H9 (cell line): Measurements from ENCODE around the gene SLC49A4. TPM values are rescaled to one million over a fixed set of nuclear protein-coding genes. Genes with fewer than 3 reads are reported as not detected.

Experiments used
- DNase-seq: peaks from one replicate; pipeline ENCODE4 v3.0.0-alpha.2; 2017
- H2AFZ ChIP-seq: one replicate; pipeline ENCODE4 v1.6.1; 2013; ENCODE audit warnings: mild to moderate bottlenecking, low read length, control low read depth, moderate library complexity
- H2AK5ac ChIP-seq: 2 replicates; pipeline ENCODE4 v1.6.1; 2013; ENCODE audit warnings: low read length, control low read depth, mixed read lengths; ENCODE audit not compliant: insufficient read length
- H2BK120ac ChIP-seq: one replicate; pipeline ENCODE4 v1.6.1; 2013; ENCODE audit warnings: low read depth, mild to moderate bottlenecking, low read length, control low read depth, inconsistent platforms; ENCODE audit not compliant: poor library complexity, severe bottlenecking
- H2BK12ac ChIP-seq: 2 replicates; pipeline ENCODE4 v1.6.1; 2013; ENCODE audit warnings: low read length, control low read depth, mixed read lengths, low read depth; ENCODE audit not compliant: insufficient read length
- H2BK15ac ChIP-seq: 2 replicates; pipeline ENCODE4 v1.6.1; 2013; ENCODE audit warnings: low read depth, low read length, control low read depth
- H2BK20ac ChIP-seq: one replicate; pipeline ENCODE4 v1.6.1; 2013; ENCODE audit warnings: low read depth, mild to moderate bottlenecking, low read length, control low read depth, inconsistent platforms; ENCODE audit not compliant: poor library complexity, severe bottlenecking
- H2BK5ac ChIP-seq: 2 replicates; pipeline ENCODE4 v1.6.1; 2013; ENCODE audit warnings: low read length, control low read depth, mixed read lengths; ENCODE audit not compliant: insufficient read length
- H3K14ac ChIP-seq: 2 replicates; pipeline ENCODE4 v1.6.1; 2013; ENCODE audit warnings: low read length, control low read depth; ENCODE audit not compliant: insufficient read depth
- H3K18ac ChIP-seq: 2 replicates; pipeline ENCODE4 v1.6.1; 2013; ENCODE audit warnings: low read depth, mild to moderate bottlenecking, mixed read lengths, low read length, control low read depth; ENCODE audit not compliant: insufficient read length
- H3K23ac ChIP-seq: 2 replicates; pipeline ENCODE4 v1.6.1; 2013; ENCODE audit warnings: low read length, control low read depth, mixed read lengths, low read depth; ENCODE audit not compliant: insufficient read length
- H3K23me2 ChIP-seq: 2 replicates; pipeline ENCODE4 v1.6.1; 2013; ENCODE audit warnings: low read depth, mild to moderate bottlenecking, mixed read lengths, low read length, control low read depth; ENCODE audit not compliant: insufficient read length, poor library complexity, severe bottlenecking
- H3K27ac ChIP-seq: 2 replicates; pipeline ENCODE4 v1.5.1; 2013; ENCODE audit warnings: low read length, control low read depth, mixed read lengths, low read depth; ENCODE audit not compliant: insufficient read length
- H3K27me3 ChIP-seq: 2 replicates; pipeline ENCODE4 v1.6.1; 2013; ENCODE audit warnings: low read length, control low read depth, inconsistent platforms; ENCODE audit not compliant: insufficient read depth
- H3K4ac ChIP-seq: 2 replicates; pipeline ENCODE4 v1.6.1; 2013; ENCODE audit warnings: low read depth, mild to moderate bottlenecking, control low read depth, inconsistent platforms, low read length, moderate library complexity
- H3K4me1 ChIP-seq: 2 replicates; pipeline ENCODE4 v1.6.1; 2013; ENCODE audit warnings: low read length, control low read depth, inconsistent platforms; ENCODE audit not compliant: insufficient read depth
- H3K4me2 ChIP-seq: 2 replicates; pipeline ENCODE4 v1.6.1; 2013; ENCODE audit warnings: low read length, control low read depth, mixed read lengths; ENCODE audit not compliant: insufficient read length, insufficient read depth
- H3K56ac ChIP-seq: 2 replicates; pipeline ENCODE4 v1.6.1; 2013; ENCODE audit warnings: low read depth, mild to moderate bottlenecking, mixed read lengths, low read length, control low read depth; ENCODE audit not compliant: insufficient read length
- H3K79me1 ChIP-seq: 2 replicates; pipeline ENCODE4 v1.6.1; 2013; ENCODE audit warnings: low read depth, mild to moderate bottlenecking, moderate library complexity, low read length, control low read depth, inconsistent platforms; ENCODE audit not compliant: insufficient read depth, poor library complexity, severe bottlenecking
- H3K79me2 ChIP-seq: 2 replicates; pipeline ENCODE4 v1.6.1; 2013; ENCODE audit warnings: low read length, control low read depth, inconsistent platforms; ENCODE audit not compliant: insufficient read depth
- H3K9ac ChIP-seq: 2 replicates; pipeline ENCODE4 v1.6.1; 2013; ENCODE audit warnings: low read length, control low read depth, mixed read lengths; ENCODE audit not compliant: insufficient read length; ENCODE audit errors: extremely low read depth
- H3K9me3 ChIP-seq: one replicate; pipeline ENCODE4 v1.6.1; 2013; ENCODE audit warnings: low read depth, low read length, inconsistent platforms; ENCODE audit not compliant: control insufficient read depth
- H3T11ph ChIP-seq: one replicate; pipeline ENCODE4 v1.6.1; 2013; ENCODE audit warnings: mild to moderate bottlenecking, low read length, control low read depth, inconsistent platforms
- H4K20me1 ChIP-seq: one replicate; pipeline ENCODE4 v1.6.1; 2013; ENCODE audit not compliant: control insufficient read depth, insufficient read length, insufficient read depth
- H4K5ac ChIP-seq: 2 replicates; pipeline ENCODE4 v1.6.1; 2013; ENCODE audit warnings: low read depth, mild to moderate bottlenecking, mixed read lengths, low read length, control low read depth; ENCODE audit not compliant: insufficient read length
- H4K8ac ChIP-seq: replicated peaks from 2 replicates; pipeline ENCODE4 v1.6.1; 2013; ENCODE audit warnings: low read length, control low read depth, mixed read lengths, low read depth; ENCODE audit not compliant: insufficient read length
- H4K91ac ChIP-seq: 2 replicates; pipeline ENCODE4 v1.6.1; 2013; ENCODE audit warnings: low read depth, mild to moderate bottlenecking, moderate library complexity, mixed read lengths, low read length, control low read depth; ENCODE audit not compliant: insufficient read length
- H3K27ac Mint-ChIP-seq, 3 experiments: 2 replicates in 2 of 3; 3 replicates in 1 of 3; pipeline ENCODE4 v1.8.0; 2020 to 2021; ENCODE audit warnings: mixed read lengths in 3 of 3, mild to moderate bottlenecking in 1 of 3, moderate library complexity in 1 of 3
- H3K27me3 Mint-ChIP-seq: 2 replicates; pipeline ENCODE4 v1.8.0; 2021; ENCODE audit warnings: low read depth, mild to moderate bottlenecking, moderate library complexity, mixed read lengths
- H3K36me3 Mint-ChIP-seq, 3 experiments: 2 replicates in 2 of 3; 3 replicates in 1 of 3; pipeline ENCODE4 v1.8.0; 2020 to 2021; ENCODE audit warnings: low read depth in 3 of 3, mixed read lengths in 3 of 3; ENCODE audit not compliant: insufficient read depth in 1 of 3
- H3K4me1 Mint-ChIP-seq, 2 experiments: 2 replicates each; pipeline ENCODE4 v1.8.0; 2020; ENCODE audit warnings: mixed read lengths in 2 of 2
- H3K4me3 Mint-ChIP-seq, 2 experiments: 2 replicates in 1 of 2; 3 replicates in 1 of 2; pipeline ENCODE4 v1.8.0; 2020 to 2021; ENCODE audit warnings: mild to moderate bottlenecking in 2 of 2, mixed read lengths in 2 of 2, moderate library complexity in 1 of 2
- H3K9me3 Mint-ChIP-seq, 2 experiments: 2 replicates in 1 of 2; 3 replicates in 1 of 2; pipeline ENCODE4 v1.8.0; 2020; ENCODE audit warnings: mild to moderate bottlenecking in 2 of 2, mixed read lengths in 2 of 2, moderate library complexity in 1 of 2
- WGBS: extraction: QIAGEN DNeasy Blood & Tissue Kit; methylation state at CpG from one replicate; pipeline ENCODE4 v1.1.7; 2013; ENCODE audit warnings: missing lambda C conversion rate, low lambda C conversion rate, mixed read lengths; ENCODE audit not compliant: insufficient read length; ENCODE audit errors: extremely low coverage; 5-methylcytosine and 5-hydroxymethylcytosine counted together
- total RNA-seq: library from RNA; stranded (reverse); gene quantifications from 2 replicates; pipeline ENCODE4 v1.2.1, GENCODE V29; 2021
- TF ChIP-seq, protein P1 (sequence below): fragments of 200-600 bp; sonication (generic); conservative IDR thresholded peaks from 3 replicates; pipeline ENCODE4 v1.8.0; 2021; ENCODE audit warnings: antibody characterized with exemption, mild to moderate bottlenecking

SLC49A4 gene
- total RNA-seq, 1 experiment from 2014 or later: 10.7 TPM

DNA sequence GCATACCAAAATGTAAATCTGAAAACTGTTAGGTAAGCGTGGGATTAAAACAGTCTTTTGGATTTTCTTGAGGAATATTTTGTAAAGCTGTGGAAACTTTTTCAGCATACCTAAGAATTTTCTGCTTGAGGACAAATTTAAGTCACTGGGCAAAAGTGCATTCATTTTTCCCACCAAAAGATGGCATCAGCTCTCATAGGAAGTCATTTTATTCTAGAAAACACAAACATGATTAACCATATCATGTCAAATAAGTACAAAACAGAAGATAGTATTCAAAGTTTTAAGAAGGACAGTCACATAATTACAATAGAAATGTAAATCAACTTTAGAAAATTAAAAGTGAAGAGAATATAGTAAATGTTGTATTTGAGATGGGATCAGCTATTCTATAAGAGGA lies 63.5 kb downstream of the SLC49A4 start:
- H3K4me2 ChIP-seq: no peak overlapping the region
- H3K14ac ChIP-seq: no peak overlapping the region
- Mint-ChIP-seq H3K27ac (no peak overlapping the region), H3K36me3 (no peaks in the 10 kb centered on the region; a peak in 3 of 7 replicates), H3K4me1 (peaks cover 3% of the 10 kb centered on the region in 2 experiments), H3K4me3 (no peak overlapping the region), H3K27me3 (no peaks in the 10 kb centered on the region), H3K9me3 (no peaks in the 10 kb centered on the region)
- H4K8ac ChIP-seq: no peak overlapping the region
- no peak overlapping the region for H4K5ac ChIP-seq
- H4K20me1 ChIP-seq: no peaks in the 10 kb centered on the region
- H3K4me1 ChIP-seq: no peaks in the 10 kb centered on the region
- H3K79me2 ChIP-seq: no peaks in the 10 kb centered on the region
- H2BK120ac ChIP-seq: no peak overlapping the region
- H4K91ac ChIP-seq: no peak overlapping the region
- no peak overlapping the region for H3T11ph ChIP-seq
- no peak overlapping the region for H2AFZ ChIP-seq
- no peak overlapping the region for H3K27ac ChIP-seq
- H3K23ac ChIP-seq: no peak overlapping the region
- no peak overlapping the region for H3K9ac ChIP-seq
- DNase-seq: no peak
- WGBS: no CpG with 5 or more reads among the region's 1 CpG
- no peak overlapping the region for H3K56ac ChIP-seq
- H3K79me1 ChIP-seq: no peaks in the 10 kb centered on the region
- TF ChIP-seq, protein P1, sequence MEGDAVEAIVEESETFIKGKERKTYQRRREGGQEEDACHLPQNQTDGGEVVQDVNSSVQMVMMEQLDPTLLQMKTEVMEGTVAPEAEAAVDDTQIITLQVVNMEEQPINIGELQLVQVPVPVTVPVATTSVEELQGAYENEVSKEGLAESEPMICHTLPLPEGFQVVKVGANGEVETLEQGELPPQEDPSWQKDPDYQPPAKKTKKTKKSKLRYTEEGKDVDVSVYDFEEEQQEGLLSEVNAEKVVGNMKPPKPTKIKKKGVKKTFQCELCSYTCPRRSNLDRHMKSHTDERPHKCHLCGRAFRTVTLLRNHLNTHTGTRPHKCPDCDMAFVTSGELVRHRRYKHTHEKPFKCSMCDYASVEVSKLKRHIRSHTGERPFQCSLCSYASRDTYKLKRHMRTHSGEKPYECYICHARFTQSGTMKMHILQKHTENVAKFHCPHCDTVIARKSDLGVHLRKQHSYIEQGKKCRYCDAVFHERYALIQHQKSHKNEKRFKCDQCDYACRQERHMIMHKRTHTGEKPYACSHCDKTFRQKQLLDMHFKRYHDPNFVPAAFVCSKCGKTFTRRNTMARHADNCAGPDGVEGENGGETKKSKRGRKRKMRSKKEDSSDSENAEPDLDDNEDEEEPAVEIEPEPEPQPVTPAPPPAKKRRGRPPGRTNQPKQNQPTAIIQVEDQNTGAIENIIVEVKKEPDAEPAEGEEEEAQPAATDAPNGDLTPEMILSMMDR: peak; percentile 50
- no peak overlapping the region for H2BK12ac ChIP-seq
- no peak overlapping the region for H3K4ac ChIP-seq
- no peak overlapping the region for H2BK20ac ChIP-seq
- no peak overlapping the region for H2AK5ac ChIP-seq
- H2BK5ac ChIP-seq: no peak overlapping the region
- H3K27me3 ChIP-seq: no peaks in the 10 kb centered on the region
- no peak overlapping the region for H3K18ac ChIP-seq
- H3K9me3 ChIP-seq: no peaks in the 10 kb centered on the region
- H3K23me2 ChIP-seq: no peaks in the 10 kb centered on the region
- H2BK15ac ChIP-seq: no peak overlapping the region
